Stromal cell of bone marrow (primary cell): ENCODE measurements around the gene BTBD2.
A peak's percentile ranks its signal among the peaks of the same experiment; 100 is the strongest.

Experiments
- DNase-seq: peaks from one replicate; pipeline ENCODE4 v3.0.0-alpha.2; 2012; ENCODE audit warnings: low read depth

Gene BTBD2

DNA sequence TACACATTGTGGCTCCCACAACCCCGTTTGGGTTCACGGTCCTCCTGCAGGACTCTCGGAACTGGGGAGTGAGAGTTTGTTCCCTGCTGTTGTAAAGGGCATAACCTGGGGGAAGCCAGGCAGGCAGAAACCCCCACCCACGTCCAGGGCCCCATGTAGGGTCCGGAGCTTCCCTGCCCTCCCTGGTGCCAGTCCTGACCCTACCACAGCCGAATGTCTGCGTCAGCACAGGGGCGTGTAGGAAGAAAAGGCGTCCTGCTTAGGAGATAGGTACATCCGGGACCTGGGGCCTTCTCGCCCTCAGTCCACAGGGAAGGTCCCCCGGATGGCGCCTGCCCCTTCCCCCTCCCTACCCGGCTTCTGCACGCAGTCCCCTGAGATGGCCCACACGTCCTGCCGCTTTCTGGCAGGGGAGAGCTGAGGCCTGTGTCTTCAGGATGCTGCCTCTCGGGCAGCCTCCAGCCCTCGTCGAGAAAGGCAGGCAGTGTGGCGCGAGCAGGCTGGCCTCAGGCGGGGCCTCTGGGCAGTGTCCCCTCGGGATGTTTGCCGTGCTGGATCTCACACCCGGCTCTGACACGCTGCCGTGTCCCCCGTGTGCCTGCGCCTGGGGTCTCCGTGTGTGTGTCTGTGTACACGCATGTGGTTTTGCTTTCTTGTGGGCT lies 55.5 kb downstream of the BTBD2 start:
- no peak for DNase-seq

DNA sequence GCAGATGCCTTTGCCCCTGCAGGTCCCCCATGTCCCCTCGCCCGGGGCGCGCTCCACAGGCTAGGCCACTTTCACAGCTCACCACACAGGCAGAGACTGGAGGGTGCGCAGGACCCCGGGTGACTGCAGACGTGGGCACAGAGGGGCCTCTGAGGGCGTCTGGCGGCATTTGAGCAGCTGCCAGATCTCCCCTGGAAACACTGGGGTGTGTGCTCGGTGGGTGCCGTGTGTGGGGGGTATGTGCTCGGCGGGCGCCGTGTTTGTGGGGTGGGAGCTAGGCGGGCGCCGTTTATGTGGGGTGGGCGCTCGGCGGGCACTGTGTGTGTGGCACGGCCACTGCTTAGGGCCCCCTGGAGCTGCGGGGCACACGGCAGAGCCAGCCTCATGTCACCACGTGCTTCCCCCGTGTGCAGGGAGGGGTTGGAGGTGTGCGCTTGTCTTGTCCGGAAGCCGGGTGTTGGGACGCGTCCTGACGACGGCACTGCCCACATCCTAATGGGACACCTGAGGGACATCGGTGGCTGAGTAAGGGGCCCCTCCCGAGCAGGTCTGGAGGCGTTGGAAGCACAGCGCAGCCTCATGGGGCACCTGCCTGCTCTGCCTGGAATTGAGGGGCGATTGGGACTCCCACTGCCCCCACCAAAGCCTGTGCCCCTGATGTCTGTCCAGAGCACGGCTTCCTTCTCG lies 57.8 kb downstream of the BTBD2 start:
- no peak for DNase-seq

DNA sequence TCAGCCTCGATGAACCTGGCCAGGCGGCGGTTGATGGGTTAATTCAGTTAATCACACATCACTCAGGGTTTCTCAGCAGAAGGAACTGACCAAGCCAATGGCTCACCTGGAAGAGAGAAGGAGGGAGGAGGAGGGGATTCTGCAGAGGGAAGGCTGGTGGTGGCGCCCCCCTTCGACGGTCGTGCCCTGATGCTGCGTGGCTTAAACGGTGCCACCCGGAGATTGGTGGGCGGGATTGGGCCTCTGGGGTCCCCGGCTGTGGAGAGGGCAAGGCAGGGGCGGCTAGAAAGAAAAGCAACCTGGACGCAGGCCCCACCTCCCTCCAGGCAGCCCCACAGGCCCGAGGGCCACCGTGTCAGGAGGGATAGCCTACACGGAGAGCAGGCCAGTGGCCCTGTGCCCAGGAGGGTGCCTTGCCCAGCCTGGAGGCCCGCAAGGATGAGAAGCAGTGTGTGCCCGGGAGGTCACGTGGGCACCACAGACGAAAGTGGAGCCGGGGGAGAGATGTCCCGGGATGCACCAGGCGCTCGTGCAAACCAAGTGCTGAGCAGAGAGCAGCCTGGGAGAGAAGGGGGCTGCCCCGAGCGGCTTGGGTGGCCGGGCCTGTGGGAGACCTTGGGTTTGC lies 58.5 kb downstream of the BTBD2 start:
- no peak for DNase-seq

DNA sequence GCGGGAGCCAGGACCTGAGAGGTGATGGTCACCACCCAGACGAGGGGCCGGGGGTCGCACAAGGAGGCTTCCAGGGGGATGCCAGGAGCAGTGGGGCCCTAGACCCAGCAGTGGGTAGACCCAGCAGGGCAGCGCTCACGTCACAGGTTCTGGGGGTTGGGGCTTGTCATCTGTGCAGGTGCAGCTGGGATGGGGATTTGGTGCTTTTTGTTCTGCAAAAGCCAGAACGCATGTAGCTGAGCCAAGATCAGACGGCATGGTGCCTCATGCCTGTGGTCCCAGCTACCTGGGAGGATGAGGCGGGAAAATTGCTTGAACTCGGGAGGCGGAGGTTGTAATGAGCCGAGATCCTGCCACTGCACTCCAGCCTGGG lies 59.4 kb downstream of the BTBD2 start:
- DNase-seq = no peak

DNA sequence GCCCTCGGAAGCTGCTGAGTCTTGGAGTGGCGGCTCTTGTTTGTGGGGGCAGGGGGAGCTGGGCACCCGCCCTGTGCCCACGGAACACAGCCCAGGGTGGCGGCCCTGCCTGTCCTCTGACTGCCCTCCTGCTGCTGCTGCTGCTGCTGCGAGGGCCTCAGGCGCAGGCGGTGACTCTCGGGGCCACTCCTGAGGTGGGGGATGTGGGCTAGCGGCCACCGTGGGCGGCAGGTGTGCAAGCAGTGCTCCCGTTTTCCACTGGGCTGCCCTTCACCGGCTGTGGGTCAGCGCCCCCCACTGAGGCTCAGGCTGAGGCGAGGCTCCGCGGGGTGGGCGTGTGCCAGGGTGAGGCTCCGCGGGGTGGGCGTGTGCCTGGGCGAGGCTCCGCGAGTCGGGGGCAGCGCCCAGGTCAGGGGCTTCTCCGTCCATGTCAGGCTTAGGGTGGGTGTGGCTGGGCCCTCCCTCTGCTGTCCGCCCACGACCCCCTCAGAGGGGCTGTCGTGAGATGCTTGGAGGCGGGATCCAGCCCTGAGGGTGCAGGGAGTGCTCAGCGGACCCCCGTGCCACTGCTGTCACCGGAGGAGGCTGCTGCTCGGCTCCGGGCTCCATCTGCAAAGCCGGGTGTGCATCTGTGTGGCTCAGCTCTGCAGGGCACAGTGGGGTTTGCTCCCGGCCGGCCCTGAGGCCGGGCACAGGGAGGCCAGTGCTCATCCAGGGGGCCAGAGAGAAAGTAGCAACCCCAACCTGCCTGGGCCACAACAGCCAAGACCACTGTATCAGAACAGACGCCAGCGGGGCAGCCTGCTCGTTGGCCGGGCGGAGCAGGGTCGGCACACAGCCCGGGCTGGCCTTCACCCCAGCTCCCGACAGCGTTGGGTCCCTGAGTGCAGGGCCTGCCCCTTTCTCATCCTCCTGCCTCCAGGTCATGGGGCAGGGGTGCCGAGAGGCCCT lies 60.1 kb downstream of the BTBD2 start:
- no peak for DNase-seq

DNA sequence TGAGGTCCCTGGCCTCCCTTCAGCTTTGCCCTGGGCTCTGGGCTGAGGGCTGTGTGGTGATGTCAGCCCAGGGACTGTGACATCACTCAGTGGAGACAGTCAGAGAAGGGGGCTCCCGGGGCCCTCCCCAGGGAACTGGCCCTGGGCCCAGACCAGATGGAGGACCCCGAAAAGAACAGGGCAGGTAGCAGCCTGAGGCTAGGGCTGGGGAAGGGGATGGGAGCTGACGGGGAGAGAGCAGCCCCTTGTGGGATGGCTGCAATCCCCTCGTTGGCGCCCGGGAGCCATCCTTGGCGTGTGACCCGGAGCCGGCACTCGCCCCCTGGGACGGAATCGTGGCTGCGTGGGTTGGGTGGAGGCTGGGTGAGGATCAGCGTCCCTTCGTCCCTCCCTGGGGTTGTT lies 61.0 kb downstream of the BTBD2 start:
- no peak for DNase-seq

DNA sequence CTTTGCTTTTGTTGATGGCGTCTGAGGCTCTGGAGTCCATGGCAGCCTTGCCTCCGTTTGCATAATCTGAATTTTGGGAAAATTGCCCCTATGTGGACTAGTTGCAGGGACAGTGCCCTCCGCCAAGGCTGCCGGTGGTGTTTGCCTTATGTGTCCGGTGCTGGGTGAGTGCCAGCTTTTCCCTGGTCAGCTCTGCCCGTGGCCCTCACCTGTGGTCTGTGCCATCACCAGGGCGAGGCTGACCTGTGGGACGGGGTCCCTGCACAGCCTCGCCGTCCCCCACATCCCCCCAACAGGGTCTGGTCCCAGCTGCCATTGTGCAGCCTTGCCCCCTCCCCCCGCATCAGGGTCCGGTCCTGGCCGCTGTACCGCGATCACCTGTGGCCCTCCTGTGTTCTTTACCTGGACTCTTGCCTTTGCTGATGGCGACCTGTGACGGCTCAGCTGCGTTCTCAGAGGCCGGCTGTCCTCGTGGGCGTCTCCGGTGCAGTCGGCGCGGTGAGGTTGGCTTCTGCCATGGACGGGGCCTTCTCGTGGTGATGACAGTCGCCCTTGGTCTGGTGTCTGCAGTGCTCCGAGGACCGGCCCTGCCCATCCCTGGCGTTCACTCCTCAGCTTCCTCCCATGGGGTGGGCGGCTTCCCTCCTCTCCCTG lies 61.9 kb downstream of the BTBD2 start:
- no peak for DNase-seq

DNA sequence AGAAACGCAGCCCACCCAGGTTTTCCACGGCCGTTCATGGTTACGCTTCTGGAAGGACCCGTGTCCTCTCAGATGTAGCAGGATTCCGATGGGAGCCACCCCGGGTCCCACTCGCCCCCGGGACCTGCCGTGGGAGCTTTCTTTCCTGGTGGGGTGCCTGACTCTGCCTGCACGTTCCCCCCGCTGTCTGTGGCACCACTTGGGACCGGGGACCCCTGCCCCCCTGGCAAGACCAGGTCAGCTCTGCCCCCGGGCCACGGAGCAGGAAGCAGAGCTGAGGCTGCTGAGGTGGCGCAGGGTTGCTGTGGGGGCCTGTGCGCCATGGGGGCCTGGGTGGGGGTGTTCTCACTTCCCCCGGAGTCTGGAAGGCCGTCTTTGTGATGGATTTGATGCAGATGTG lies 62.5 kb downstream of the BTBD2 start:
- no peak for DNase-seq

DNA sequence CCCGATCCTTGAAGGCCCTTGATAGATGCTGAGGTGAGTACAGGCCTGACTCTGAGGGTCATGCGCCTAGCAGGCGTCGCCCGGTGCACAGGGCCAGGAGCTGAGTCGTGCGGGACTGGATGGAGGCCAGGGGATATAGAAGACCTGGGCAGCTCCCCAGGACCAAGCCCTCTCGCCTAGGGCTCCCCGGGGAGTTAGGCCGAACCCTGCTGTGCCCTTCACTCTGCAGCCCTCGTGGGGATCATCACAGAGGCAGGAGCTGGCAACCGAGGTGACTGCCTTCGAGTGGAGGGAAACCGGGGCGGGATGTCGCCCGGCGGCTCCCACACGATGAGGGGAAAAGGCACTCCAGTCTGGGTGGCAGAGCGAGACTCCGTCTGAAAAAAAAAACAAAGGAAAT lies 62.9 kb downstream of the BTBD2 start:
- DNase-seq = no peak

DNA sequence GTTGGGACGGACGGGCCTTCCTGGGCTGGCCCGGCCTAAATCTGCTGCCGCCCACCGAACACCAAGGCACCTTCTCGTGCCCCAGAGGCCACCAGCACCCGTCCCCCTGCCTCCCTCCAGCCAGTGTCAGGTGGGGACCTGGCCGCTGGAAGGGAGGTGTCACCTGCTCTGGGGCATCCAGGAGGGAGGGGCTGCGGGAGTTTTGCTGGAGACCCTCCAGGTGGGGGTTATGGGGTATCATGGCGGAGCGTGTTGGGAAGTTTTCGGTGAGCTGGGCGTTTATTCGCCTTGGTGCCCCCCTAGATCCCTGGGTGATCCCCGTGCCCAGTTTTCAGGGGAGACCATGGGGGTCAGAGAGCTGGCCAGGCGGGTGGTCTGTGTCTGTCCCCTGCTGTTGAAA lies 64.9 kb downstream of the BTBD2 start:
- no peak for DNase-seq

DNA sequence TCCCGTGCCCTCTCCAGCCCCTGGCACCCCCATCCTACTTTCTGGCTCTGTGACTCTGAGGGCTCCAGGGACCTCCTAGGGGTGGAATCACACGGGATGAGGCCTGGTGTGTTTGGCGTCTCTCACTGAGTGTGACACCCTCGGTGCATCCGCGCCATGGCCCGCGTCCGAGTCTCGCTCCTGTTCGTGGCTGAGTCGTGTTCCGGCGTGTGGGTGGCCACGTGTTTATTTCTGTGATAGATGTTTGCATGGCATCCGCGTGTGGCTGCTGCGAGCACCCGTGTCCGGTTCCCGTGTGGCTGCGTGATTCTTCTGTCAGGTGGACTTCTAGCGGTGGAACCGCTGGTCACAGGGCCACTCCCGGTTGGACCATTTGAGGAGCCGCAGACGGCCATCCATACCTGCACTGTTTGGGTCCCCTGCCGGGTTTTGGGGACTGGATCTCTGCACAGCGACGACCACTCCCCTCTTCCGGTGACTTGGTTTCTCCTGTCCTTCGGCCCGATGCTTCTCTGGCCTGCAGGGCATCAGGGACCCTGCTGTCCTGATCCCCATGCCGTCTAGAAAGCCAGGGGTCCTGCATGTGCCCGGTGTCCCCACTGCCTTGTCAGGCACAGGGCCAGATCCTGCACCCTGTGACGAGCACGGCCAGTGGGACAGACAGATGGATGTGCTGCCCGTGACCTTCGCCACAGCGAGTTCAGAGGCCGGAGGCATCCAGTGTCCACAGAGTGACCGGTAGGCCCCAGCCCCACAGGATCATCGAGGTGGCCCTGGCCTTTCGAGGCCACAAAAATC lies 66.0 kb downstream of the BTBD2 start:
- no peak for DNase-seq

DNA sequence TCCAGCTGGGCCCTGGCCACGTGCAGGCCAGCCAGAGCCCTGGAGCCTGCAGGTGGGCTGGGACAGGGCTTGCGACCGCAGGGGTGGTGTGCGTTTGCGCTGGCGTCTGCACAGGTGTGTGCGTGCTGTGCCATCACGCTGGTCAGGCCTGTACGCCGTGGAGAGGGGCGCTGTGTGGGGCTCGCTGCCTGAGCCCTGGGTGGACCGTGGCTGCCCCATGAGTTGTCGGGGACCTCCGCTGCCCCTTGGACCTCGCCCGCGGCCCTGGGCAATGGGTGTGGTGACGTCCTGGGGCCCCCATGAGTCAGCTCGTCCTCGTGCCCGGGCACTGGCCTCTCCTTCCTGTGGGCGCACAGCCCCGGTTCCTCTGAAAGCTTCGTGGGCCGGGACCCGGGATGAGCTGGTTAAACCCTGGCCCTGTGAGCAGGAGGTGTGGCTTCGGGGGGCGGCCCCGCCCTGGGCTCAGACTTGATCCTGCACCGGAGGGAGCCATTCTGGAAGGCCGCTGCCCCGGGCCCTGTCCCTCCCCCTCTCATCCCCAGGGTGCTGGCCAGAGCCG lies 67.8 kb downstream of the BTBD2 start:
- DNase-seq = no peak

DNA sequence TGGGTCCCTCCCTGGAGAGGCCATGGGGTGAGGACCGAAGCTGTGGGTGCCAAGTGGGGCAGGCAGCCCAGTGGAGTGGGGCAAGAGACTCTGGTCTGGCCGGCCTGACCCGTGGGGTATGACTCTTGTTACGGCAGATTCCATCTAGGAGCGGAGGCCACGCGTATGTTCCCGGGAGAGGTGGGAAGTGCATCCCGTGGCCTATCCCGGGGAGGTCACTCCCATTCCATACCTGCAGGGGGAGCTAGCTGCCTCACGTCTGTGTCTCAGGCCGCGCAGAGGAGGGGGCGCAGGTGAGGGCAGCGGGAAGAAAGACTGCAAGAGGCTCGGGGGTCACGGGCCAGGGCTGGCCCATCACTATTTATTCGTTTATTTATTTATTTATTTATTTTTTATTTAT lies 69.6 kb downstream of the BTBD2 start:
- no peak for DNase-seq

DNA sequence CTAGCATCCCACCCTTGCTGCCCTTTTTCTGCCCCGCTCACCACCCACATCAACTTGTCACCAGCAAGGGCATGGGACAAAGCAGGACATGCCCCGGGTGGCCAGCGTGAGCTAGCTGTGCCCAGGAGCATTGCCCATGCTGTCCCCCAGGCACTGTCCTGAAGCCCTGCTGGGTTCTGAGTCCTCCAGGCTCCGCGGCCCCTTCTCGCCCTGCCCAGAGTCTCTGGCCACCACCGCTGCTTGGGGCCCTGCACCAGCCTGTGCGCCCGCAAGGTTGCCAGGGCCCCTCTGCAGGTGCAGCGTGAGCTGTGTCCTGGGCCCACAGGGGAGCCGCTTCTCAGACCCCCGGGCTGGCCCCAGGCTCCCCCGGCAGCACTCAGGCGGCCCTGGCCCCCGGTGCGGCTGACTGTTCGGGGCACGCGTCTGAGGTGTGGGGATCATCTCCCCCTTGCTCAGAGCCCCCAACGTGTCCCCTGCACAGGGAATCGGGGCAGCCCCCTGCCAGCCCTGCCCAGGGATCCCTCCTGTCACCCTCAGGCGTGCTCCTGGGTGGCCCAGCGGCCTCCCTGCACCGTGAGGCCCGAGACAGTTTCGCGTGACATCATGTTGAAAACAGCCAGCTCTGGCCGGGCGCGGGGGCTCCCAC lies 70.5 kb downstream of the BTBD2 start:
- no peak for DNase-seq

DNA sequence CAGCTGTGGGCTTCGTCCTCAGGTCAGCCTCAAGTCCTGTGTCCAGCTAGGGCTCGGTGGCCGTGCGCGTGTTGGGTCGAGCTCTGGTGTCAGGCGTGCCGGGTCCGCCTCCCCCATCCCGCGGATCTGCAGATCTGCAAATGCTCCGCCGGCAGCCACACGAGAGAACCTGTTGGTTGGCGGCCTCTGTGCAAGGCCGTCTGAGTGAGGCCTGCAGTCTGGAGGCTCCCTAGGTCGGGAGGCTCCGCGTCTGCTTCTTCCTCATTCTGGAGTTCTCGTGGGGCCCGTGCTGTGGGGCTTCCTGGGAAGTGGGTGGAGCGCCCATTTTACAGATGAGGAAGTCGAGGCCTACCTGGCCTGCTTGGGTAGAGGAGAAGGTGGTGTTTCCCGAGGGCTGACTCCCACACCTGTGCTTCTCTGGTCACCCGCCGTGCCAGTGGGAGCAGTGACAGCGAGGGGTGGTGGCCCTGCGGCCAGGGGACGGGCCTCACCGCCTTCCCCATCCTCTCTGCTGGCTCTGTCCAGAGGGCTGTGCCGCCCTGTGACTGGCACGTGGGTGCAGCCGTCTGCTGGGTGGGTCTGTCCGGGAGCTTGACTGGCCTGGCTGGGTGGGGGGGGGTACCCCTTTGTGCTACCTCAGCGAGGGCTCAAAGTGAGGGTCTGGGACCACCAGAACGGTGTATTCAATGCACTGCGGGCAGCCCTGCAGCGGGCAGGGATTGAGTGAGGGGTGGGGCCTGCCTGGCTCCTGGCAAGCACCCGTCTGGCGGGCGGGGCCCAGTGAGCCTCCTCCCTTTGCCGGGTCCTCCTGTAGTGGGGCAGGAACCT lies 71.2 kb downstream of the BTBD2 start:
- no peak for DNase-seq

DNA sequence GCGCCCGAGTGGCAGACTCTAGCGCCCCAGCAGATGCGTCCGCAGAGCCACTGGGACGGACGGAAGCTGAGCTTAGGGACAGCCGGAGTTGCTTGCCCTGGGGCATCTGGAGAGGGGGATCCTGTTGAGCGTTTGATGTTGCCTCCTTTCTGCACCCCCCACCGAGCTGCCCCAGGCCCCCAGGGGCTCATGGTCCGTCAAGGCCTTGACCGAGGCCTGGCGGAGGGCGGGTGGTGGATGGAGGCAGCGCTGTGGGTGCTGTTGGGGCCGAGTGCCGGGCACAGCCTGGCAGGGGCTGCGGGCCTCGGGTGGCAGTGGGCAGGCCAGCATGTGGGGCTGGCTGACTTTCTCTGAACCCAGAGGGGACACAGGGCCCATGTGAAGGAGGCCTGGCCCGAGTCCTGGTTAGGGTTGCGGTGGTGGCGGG lies 71.8 kb downstream of the BTBD2 start:
- no peak for DNase-seq

DNA sequence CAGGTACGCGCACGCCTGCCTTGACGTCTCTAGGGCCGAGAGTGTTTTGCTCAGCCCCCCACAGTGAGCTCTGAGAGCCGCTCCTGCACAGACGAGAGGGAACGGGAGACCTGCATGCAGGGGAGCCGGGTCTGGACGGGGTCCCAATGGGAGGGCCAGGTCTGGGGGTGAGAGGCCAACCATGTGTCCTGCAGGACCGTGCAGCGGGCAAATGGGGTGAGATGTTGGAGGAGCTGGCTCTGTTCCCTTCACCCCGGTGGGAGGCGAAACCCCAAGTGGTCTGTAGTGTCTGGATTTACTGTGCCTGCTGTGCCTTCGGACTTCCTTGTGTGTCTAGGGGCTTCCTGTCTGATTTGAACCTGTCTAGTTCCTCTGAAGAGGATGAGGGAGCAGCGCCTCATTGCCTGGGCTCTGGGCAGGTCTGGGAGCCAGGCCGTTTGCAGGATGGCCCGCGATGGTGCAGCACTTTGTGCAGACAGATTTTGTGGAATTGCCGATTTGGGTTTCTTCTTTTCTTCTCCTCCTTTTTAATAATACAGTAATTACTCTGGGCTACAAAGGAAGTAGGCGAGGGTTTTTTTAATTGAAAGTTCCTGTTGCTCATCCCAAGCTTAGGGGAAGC lies 72.5 kb downstream of the BTBD2 start:
- DNase-seq = no peak

DNA sequence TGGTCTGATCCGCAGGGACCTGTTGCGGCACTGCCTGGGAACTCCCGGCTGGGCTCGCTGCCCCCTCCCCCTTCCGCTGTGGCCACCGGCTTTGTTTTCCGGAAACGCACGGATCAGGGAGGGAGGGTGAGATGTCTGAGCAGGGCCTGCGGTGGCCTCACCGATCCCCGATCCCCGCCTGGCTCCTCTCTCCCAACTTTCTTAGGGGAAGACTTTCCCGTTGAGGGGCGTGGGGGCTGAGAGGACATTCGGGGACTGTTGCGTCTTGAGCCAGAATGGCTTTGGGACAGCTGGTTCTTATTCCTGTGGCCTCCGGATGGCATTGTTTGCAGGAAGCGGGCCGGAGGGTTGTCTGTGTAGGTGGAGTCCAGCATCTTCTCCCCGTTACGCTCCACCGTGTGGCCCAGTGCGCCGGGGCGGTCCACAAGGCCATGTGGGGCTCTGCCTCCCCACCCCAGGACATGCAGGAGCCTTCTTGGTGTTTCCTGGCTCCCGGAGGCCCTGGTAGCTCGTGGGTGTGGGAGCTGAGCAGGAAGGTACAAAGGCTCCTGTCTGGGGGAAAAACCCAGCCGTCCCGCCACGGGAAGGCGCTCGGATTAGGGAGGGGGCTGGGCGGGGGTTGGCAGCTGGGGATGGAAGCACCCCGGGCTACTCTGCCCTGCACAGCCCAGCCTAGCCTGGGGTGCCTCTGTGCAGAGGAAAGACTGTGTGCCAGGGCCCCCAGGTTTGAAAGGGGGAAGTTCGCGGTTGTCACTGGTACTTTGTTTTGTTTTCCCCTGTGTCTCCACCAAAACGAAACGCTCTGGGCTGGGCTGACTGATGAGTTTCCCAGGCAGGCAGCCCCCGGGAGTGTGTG lies 73.2 kb downstream of the BTBD2 start:
- DNase-seq = peak; percentile 27
